GM18526 (cell line): ENCODE data around the gene SPTB.

Experiments used
- POLR2A ChIP-seq: IDR thresholded peaks from 3 replicates; pipeline ENCODE4 v1.6.1; 2011; ENCODE audit not compliant: insufficient read length; ENCODE audit errors: extremely low read depth

SPTB gene

DNA sequence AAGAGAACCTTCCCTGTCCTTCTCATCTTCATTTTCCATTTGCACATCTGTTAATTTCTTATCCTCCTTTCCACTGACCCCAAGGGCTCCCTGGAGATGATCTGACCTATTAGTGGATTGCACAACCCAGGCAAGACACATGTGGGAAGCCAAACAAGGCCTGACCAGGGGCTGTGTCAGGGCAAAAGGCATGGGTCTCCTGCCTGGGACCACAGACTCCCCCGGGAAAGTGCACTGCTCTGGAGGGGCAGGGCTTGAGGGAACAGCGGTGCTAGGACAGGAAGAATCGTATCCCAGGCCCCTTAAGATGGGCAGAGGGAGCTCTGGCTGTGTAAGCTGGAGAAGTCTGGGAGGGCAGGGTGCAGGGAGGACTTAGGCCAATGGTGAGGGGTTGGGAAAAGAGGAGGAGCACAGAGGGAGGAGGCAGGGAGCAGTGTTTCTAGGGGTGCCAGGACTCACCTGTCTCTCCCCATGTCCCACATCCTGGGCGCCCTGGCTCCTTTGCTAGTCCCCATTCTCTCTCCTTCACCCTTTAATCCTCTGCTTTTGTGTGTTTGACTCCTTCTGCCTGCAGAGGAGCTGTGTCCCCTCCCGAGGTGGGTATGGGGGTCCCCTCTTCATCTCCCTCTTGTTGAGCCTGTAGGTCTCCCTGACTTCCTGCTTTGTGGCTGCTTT lies 150.2 kb downstream of the SPTB start:
- no peak for TF ChIP-seq POLR2A

DNA sequence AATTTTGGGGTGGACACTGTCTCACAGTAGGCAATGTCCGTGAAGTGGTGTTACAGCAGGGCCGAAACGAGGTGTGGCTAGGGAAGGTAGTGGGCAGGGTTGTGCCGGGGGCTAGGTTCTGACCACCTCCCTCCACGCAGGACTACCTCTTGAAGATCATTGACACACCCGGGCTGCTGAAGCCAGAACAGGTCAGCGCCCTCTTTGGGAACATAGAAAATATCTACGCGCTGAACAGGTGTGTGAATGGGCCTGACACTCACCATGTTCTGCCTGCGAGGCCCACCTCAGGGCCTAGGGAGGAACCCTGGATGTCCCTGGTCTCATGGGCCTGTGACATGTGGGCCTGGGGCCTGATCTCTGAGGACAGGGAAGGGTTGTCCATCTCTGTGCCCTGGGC lies 150.9 kb downstream of the SPTB start:
- TF ChIP-seq POLR2A: no peak

DNA sequence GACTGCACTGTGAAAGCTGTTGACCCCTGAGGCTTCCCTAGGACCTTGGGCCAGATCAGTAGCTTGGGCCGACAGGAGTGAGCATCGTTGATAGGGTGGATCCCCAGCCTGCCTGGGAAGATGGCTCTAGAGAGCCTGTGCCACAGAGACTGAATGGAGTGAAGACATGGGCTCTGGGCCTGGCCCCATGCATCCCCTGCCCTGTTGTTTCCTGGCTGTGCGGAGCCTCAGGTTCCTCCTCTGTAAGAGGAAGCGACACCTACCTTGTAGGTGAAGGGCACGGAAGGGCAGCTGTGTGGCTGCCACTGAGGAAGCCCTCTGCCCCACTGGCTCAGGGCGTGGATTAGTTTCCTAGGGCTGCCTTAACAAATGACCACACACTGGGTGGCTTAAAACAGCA lies 151.6 kb downstream of the SPTB start:
- no peak for TF ChIP-seq POLR2A

DNA sequence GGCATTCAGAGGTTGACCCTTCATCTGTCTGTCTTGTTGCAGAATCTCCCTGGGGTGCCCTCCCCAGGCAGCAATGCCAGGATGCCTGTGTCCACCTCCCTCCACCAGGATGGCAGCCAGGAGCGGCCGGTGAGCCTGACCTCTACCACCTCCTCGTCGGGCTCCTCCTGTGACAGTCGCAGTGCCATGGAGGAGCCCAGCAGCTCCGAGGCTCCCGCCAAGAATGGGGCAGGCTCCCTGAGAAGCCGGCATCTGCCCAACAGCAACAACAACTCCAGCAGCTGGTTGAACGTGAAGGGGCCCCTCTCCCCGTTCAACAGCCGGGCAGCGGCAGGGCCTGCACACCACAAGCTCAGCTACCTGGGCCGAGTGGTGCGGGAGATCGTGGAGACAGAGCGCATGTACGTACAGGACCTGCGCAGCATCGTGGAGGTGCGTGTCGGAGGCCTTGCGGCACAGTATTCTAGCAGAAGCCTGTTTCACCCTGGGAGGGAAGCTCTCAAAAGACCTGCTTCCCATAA lies 152.1 kb downstream of the SPTB start:
- no peak for TF ChIP-seq POLR2A

DNA sequence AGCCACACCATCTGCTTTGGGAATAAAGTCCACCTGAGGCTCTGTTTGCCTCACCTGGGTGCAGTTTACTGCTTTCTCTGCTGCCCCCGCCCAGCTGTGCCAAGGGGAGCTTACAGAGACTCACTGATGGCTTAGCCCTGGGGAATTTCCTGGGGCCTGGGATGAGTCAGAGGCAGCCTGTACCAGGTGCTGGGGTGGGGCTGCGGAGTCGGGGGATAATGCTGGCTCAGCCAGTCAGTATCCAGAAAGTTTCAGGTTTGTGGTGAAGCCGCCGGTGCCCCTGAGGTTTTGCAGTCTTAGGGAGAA lies 153.2 kb downstream of the SPTB start:
- TF ChIP-seq POLR2A: no peak

DNA sequence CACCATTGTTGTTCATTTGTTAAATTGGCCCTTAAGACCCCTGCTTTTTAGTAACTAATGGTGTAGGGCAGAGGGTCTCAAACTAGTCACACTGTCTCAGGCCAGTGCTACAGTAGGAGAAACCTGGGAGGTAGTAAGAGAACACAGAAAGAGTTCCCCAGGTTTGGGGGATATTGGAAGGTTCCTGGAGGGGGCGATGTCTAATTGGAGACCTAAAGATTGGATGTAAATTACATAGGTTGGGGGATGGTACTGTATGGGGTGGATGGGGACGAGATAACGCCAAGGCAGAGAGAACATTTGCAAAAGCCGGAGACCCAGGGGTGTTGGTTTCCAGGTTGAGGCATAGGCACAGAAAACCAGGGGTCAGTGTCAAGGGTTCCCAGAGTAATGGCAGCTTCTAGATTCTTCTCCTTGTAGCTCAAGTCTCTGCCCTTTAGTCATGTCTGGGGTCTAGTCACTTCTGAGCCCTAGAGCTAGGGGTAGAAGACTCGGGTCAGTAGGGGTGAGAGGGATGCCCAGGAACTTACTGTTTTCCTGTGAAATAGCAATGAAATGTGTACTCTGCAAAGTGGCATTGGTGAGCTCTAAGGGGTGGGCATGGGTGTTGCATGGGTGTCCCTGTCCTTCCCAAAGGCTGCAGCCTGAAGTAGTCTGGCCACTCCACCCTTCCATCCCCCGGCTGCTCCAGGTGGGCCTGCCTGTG lies 153.7 kb downstream of the SPTB start:
- TF ChIP-seq POLR2A: no peak

DNA sequence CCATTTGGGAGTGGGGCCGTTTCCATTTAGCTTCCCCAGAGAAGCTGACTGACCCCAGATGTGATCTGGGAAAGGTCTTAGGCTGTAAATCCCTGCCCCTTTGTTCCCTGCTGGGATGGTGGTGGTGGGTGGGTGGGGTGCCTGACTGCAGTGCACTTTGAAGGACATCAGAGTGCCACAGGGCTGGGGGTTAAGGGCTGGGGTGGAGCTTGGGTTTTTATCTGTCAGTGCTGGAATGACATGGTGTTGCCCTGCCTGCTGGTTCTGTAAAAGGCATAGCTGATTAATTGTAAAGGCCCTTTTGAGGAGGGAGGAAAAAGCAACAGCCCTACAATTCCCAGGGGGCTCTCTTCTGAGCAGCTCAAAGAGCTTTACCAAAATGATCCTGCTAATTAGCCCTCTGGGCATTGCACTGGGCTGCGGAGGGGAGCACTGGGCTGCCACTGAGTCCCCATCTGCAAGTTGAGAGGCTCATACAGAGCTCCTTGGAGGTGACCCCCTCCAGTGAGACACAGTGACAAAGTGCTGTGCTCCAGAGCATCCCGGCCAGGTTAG lies 154.4 kb downstream of the SPTB start:
- TF ChIP-seq POLR2A: no peak

DNA sequence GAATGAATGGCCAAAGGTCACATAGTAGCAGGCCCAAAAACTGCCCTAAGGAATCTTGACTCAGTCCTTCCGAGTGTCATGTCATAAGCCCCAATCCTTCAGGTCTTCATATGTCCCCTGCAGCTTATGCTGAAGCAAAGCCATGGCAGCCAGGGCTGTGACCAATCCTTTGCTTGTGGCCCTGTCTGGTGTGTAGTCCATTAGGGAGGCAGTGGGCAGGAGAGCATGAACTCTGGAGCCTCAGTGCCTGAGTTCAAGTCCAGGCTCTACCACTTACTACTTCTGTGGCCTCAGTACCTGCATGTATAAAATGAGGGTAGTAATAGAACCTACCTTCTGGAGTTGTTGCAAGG lies 155.2 kb downstream of the SPTB start:
- TF ChIP-seq POLR2A: no peak

DNA sequence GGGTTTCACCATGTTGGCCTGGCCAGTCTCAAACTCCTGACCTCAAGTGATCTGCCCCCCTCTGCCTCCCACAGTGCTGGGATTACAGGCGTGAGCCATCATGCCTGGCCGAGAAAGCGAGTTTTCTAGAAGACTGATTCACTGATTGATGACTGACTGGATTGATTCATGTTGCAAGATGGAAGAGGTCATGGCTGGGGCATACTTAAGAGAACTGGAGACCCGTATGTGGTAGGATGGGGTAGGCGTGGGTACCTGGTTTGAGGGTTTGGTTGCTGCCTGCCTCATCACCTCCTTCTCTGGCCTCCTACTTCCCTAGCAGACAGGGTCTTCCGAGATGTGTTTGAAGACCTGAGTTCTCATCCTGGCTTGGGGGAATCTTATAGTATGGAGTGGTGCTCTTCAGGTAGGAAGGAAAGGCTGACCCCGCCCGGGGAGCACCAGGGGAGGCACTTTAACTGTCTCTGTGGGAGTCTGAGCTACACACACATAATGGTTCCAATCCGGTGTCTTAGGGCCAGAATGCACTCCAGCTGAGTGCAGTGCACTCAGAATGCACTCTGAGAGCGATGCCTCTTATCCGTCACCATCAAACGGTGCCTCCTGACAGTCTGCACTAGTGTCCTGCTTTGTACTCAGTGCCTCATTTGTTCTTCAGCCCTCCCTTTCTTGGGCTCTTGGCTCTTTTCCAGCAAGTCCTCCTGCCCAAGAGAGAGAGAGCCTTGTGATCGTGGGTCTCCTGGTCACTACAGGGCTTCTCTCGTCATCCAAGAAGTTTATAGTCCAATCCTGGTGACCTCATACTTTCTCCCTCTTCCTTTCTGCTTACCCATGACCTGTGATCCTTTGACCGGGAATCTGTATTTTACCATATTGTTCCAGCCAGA lies 155.8 kb downstream of the SPTB start:
- TF ChIP-seq POLR2A: no peak

DNA sequence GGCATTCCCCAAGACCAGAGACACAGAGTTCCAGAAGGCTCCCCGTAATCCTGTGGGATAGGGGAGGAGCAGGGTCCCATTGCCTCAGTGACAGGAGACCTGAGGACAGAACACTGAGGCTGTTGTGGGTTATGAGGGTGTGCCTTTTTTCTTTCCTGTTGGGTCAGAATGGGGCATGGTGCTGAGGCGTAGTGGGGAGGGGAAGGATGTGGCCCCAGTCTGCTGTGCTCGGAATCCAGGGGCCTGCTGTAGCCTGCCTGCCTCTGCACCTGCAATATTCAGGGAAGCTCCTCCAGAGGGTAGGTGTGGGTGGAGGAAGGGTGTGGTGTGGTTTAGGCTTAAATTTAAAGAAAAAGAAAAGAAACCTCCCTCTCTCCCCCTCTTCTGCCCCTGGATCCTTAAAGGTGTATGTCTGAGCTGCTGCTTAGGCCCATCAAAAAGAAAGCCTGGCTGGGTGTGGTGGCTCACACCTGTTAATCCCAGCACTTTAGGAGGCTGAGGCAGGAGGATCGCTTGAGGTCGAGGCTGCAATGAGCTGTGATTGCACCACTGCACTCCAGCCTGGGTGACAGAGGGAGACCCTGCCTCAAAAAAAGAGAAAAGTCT lies 156.8 kb downstream of the SPTB start:
- TF ChIP-seq POLR2A: no peak

DNA sequence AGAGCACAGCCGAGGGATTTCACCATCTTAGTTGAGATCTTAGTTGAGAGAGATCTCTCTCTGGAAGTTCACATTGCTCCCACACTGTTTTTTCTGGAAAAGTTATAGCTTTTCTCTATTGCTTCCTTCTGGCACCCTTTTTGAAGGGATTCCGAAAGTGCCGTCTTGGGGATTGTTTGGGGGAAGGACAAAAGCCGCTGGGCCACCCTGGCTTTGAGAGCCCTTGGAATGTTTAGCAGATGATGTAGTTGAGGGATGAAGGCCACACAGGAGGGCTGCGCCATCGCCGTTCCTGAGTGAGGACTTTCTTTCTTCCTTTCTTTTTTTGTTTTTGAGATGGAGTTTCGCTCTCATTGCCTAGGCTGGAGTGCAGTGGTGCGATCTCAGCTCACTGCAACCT lies 157.8 kb downstream of the SPTB start:
- no peak for TF ChIP-seq POLR2A

DNA sequence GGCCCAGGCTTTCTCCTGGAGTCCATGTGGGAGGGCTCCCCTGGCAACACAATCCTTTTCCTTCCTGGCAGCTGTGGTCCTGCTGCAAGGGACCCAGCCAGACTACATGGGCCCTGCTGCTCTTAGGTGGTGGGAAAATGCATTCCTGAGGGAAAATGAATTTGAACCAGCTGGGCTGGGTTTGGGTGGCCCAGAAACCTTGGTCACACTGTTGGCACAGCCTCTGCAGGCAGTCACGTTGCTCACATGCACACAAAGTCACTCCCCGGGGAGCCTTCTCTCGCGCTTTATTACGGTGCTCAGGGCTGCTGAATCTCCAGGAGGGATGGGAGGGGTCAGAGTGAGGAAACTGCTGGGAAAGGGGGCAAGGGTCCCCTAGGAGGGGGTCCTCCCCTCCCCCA lies 158.3 kb downstream of the SPTB start:
- TF ChIP-seq POLR2A: no peak

DNA sequence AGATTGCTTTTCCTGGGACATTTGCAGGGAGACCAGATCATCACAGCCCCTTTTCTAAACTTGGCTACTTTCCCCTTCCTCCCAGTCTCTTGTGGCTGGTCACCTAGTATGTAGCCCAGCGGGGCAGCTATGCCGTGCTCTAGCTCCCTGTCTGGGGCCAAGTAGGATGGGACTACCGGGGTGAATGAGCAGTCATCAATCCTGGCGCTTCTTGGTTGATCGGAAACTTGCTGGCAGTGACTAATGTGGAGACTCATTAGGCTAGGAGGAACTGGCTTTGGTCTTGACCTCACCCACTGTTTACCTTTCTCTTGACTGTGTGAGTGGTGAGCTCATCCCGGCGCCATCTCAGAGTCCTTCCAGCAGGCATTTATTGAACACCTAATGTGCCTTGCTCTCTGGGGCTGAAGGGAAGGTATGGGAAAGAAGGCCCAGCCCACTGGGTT lies 159.6 kb downstream of the SPTB start:
- TF ChIP-seq POLR2A: no peak

DNA sequence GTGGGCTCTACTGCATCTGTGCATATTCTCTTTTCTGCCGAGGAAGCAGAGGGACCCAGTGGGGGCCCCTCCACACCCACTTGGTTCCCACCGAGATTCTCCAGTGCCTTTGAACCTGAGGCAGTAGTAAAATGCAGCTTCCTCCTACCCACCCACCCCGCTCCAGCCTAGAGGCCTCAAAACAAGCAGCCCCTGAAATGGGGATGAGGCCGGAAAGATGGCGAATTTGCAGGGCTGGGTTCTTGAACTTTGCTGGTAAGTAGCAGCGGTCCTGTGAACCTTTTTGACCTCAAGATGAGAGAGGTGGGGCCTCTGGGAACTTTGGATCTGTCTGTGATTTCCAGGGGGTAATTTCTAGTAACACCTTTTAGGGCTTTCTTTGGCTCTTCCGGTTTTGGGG lies 160.1 kb downstream of the SPTB start:
- TF ChIP-seq POLR2A: no peak

DNA sequence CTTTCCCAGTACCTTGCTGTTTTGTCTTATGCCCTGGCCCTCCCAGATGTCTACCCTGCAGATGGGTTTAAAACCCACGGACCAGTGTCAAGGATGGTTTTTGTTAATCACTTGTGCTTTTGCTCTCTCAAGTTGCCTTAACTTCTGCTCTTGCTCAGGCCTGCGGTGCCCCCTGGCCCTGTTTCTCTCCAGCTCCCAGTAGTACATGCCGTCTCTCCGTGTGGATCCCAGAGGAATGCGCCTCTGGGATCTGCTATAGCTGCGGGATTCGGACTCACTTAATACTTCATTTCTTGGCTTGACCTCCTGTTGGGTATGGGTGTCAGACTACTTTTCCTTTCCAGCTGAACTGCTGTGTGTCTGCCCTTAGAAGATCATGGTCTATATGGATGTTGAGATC lies 160.9 kb downstream of the SPTB start:
- no peak for TF ChIP-seq POLR2A

DNA sequence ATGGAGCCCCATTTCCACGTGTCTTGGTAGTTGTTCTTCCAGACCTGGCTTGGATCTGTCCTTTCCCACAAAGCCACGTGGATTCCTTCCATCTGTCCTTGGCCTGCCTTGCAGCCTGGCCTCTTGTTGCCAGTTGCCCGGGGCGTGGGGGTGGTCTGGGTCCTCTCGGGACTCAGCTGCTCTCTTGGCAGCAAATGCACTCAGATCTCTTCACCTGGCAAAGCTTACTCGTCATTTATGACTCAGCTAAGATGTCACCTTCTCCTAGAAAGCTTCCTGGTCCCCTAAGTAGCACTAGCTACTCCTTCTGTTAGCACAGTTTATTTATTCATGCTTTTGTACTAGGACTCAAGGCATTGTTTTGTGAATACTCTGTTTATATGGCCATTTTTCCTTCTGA lies 161.8 kb downstream of the SPTB start:
- TF ChIP-seq POLR2A: no peak
